Peyer's patch (tissue), 4 donors: ENCODE results near the gene RIGI.

Experiments used
- POLR2A ChIP-seq, 2 donors: fragments of 450-650 bp; IDR thresholded peaks; one replicate each; pipeline ENCODE4 v1.5.1; 2017; ENCODE audit warnings: antibody characterized with exemption in 2 of 2, mild to moderate bottlenecking in 2 of 2, moderate library complexity in 2 of 2
- TF ChIP-seq, protein P1 (sequence below), 6 experiments: fragments of 450-650 bp in 4 of 6; fragments of 200-600 bp in 2 of 6; sonication (generic) in 1 of 6; IDR thresholded peaks; one replicate each; pipeline ENCODE4 v1.5.1; 2017 to 2019; ENCODE audit warnings: antibody characterized with exemption in 6 of 6, mild to moderate bottlenecking in 3 of 6, moderate library complexity in 1 of 6

DNA sequence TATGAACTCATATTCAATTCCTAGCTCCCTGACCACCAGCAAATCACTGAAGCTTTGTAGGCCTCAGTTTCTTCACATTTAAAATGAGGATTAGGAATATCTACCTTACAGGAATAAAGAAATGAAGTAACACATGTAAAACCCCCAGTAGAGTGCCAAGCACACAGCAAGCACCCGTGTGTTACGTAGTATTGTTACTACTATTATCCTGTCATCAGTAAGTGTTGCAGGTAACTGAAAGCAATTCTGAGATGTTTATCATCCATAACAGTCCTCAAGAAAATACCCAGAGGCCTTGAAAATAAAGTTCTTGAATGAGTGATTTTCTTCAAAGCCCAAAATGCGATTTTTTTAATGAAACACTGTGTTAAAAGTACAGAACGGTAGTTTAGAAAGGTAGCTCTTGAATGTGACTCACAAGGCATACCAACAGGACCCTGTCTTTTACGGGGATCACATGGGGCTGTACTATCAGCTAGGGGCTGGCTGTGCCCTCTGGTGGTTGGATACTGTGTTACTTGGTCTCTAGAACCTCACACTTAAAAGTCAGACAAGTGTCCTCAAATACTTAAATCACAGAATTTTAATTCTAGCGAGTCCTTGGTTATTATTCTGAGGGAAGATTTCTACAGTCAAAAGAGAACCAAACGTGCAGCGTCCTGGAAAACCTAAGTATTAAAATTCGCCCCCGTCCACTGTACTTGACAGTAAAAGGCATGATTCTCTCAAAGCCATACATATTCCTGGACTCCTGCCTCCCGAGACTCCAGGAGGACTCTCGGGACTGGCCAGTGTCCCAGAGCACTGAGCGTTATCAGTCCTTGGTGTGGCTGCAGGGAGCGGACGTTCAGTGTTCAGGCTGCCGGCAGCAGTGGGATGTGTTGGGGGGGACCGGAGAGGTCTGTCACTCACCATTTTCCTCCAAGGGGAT lies 46.2 kb upstream of the RIGI start:
- TF ChIP-seq, protein P1, sequence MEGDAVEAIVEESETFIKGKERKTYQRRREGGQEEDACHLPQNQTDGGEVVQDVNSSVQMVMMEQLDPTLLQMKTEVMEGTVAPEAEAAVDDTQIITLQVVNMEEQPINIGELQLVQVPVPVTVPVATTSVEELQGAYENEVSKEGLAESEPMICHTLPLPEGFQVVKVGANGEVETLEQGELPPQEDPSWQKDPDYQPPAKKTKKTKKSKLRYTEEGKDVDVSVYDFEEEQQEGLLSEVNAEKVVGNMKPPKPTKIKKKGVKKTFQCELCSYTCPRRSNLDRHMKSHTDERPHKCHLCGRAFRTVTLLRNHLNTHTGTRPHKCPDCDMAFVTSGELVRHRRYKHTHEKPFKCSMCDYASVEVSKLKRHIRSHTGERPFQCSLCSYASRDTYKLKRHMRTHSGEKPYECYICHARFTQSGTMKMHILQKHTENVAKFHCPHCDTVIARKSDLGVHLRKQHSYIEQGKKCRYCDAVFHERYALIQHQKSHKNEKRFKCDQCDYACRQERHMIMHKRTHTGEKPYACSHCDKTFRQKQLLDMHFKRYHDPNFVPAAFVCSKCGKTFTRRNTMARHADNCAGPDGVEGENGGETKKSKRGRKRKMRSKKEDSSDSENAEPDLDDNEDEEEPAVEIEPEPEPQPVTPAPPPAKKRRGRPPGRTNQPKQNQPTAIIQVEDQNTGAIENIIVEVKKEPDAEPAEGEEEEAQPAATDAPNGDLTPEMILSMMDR (IDR thresholded peaks at IDR 0.05): peak; percentile 54 to 89 (median 74)
- TF ChIP-seq POLR2A (IDR thresholded peaks at IDR 0.05): no peak
